A673 (cell line): ENCODE data around the gene C19orf67.

Experiments
- CTCF ChIP-seq: fragments of 300-800, 200-600 bp; sonication (generic); conservative IDR thresholded peaks from 2 replicates; pipeline ENCODE4 v1.5.1; 2017; ENCODE audit warnings: low read depth, mild to moderate bottlenecking, antibody characterized with exemption, low read length, moderate library complexity, mixed read lengths
- EZH2 ChIP-seq: fragments of 200-600 bp; sonication (generic); IDR thresholded peaks from 2 replicates; pipeline ENCODE4 v1.6.1; 2017; ENCODE audit warnings: borderline replicate concordance, low read depth, mild to moderate bottlenecking, mixed read lengths, antibody characterized with exemption, low read length; ENCODE audit not compliant: poor library complexity, severe bottlenecking

GRCh38 chr19:14119146-14119545, 33.6 kb upstream of the C19orf67 start:
- TF ChIP-seq CTCF (no peak), EZH2 (no peak)
